Duodenal mucosa (tissue), 2 donors: Measurements from ENCODE around the gene PLXNA4.

Experiments used
- H3K27ac ChIP-seq: one replicate; pipeline ENCODE4 v1.7.0; 2013; ENCODE audit warnings: low read depth, low read length
- H3K27me3 ChIP-seq, 2 donors: one replicate each; pipeline ENCODE4 v1.7.0; 2013; ENCODE audit warnings: low read length in 2 of 2, control low read depth in 1 of 2; ENCODE audit not compliant: insufficient read depth in 2 of 2, control insufficient read depth in 1 of 2
- H3K36me3 ChIP-seq, 2 donors: one replicate each; pipeline ENCODE4 v1.7.0; 2013; ENCODE audit warnings: low read length in 2 of 2, control low read depth in 1 of 2; ENCODE audit not compliant: insufficient read depth in 2 of 2, control insufficient read depth in 1 of 2
- H3K4me1 ChIP-seq, 2 donors: one replicate each; pipeline ENCODE4 v1.7.0; 2013; ENCODE audit warnings: low read length in 2 of 2, control low read depth in 1 of 2; ENCODE audit not compliant: insufficient read depth in 2 of 2, control insufficient read depth in 1 of 2
- H3K4me3 ChIP-seq, 2 donors: one replicate each; pipeline ENCODE4 v1.7.0; 2013; ENCODE audit warnings: low read length in 2 of 2, low read depth in 1 of 2
- H3K9ac ChIP-seq, 2 donors: one replicate each; pipeline ENCODE4 v1.7.0; 2013; ENCODE audit warnings: low read length in 2 of 2, low read depth in 1 of 2
- H3K9me3 ChIP-seq, 2 donors: one replicate each; pipeline ENCODE4 v1.7.0; 2013; ENCODE audit warnings: low read length in 2 of 2, control low read depth in 1 of 2; ENCODE audit not compliant: control insufficient read depth in 1 of 2

PLXNA4 gene

GRCh38 chr7:132544025-132544424, 32.2 kb downstream of the PLXNA4 start:
- no peak overlapping the region for H3K4me3 ChIP-seq
- no peak overlapping the region for H3K9ac ChIP-seq
- no peaks in the 10 kb centered on the region for H3K27me3 ChIP-seq

GRCh38 chr7:132542895-132543294, 33.4 kb downstream of the PLXNA4 start:
- H3K4me1 ChIP-seq: no peaks in the 10 kb centered on the region
- no peak overlapping the region for H3K9ac ChIP-seq
- peaks cover 0 to 3% of the 10 kb centered on the region in 2 donors for H3K9me3 ChIP-seq
- H3K36me3 ChIP-seq: no peaks in the 10 kb centered on the region
- H3K4me3 ChIP-seq: no peak overlapping the region
- H3K27ac ChIP-seq: no peak overlapping the region
- no peaks in the 10 kb centered on the region for H3K27me3 ChIP-seq

More at GRCh38 chr7:132544025-132544424, 32.2 kb downstream of the PLXNA4 start:
- H3K4me1 ChIP-seq: no peaks in the 10 kb centered on the region
- no peaks in the 10 kb centered on the region for H3K36me3 ChIP-seq
- H3K9me3 ChIP-seq: peaks cover 0 to 3% of the 10 kb centered on the region in 2 donors
- no peak overlapping the region for H3K27ac ChIP-seq

GRCh38 chr7:132541656-132542055, 34.6 kb downstream of the PLXNA4 start:
- Histone ChIP-seq H3K4me1 (no peaks in the 10 kb centered on the region), H3K9ac (no peak overlapping the region), H3K36me3 (no peaks in the 10 kb centered on the region), H3K27me3 (no peaks in the 10 kb centered on the region), H3K27ac (no peak overlapping the region), H3K9me3 (peaks cover 0 to 3% of the 10 kb centered on the region in 2 donors), H3K4me3 (no peak overlapping the region)

GRCh38 chr7:132537456-132538145, 38.7 kb downstream of the PLXNA4 start:
- Histone ChIP-seq H3K4me3 (no peak overlapping the region), H3K4me1 (no peaks in the 10 kb centered on the region)

GRCh38 chr7:132536654-132537395, 39.4 kb downstream of the PLXNA4 start:
- H3K27ac ChIP-seq: no peak overlapping the region
- no peak overlapping the region for H3K9ac ChIP-seq
- H3K4me3 ChIP-seq: no peak overlapping the region
- H3K4me1 ChIP-seq: no peaks in the 10 kb centered on the region
- H3K9me3 ChIP-seq: no peaks in the 10 kb centered on the region
- H3K27me3 ChIP-seq: no peaks in the 10 kb centered on the region
- H3K36me3 ChIP-seq: no peaks in the 10 kb centered on the region

More at GRCh38 chr7:132537456-132538145, 38.7 kb downstream of the PLXNA4 start:
- Histone ChIP-seq H3K9ac (no peak overlapping the region), H3K27ac (no peak overlapping the region), H3K36me3 (no peaks in the 10 kb centered on the region), H3K27me3 (no peaks in the 10 kb centered on the region), H3K9me3 (no peaks in the 10 kb centered on the region)

- H3K4me3 ChIP-seq: no peak overlapping the region
- no peaks in the 10 kb centered on the region for H3K27me3 ChIP-seq
- H3K27ac ChIP-seq: no peak overlapping the region
- H3K9ac ChIP-seq: no peak overlapping the region
- H3K4me1 ChIP-seq: no peaks in the 10 kb centered on the region
- no peaks in the 10 kb centered on the region for H3K9me3 ChIP-seq
- no peaks in the 10 kb centered on the region for H3K36me3 ChIP-seq
Observed at GRCh38 chr7:132533916-132534315, 42.4 kb downstream of the PLXNA4 start.

GRCh38 chr7:132532281-132532680, 44.0 kb downstream of the PLXNA4 start:
- Histone ChIP-seq H3K4me1 (no peaks in the 10 kb centered on the region), H3K4me3 (no peak overlapping the region), H3K36me3 (no peaks in the 10 kb centered on the region)

GRCh38 chr7:132531562-132531961, 44.7 kb downstream of the PLXNA4 start:
- Histone ChIP-seq H3K9me3 (no peaks in the 10 kb centered on the region), H3K27ac (no peak overlapping the region), H3K27me3 (no peaks in the 10 kb centered on the region), H3K4me3 (no peak overlapping the region), H3K36me3 (no peaks in the 10 kb centered on the region), H3K4me1 (no peaks in the 10 kb centered on the region), H3K9ac (no peak overlapping the region)

More at GRCh38 chr7:132532281-132532680, 44.0 kb downstream of the PLXNA4 start:
- H3K27me3 ChIP-seq: no peaks in the 10 kb centered on the region
- H3K9ac ChIP-seq: no peak overlapping the region
- H3K9me3 ChIP-seq: no peaks in the 10 kb centered on the region
- H3K27ac ChIP-seq: no peak overlapping the region

GRCh38 chr7:132528695-132529094, 47.6 kb downstream of the PLXNA4 start:
- H3K4me3 ChIP-seq: no peak overlapping the region
- no peaks in the 10 kb centered on the region for H3K4me1 ChIP-seq
- no peaks in the 10 kb centered on the region for H3K27me3 ChIP-seq
- H3K9ac ChIP-seq: no peak overlapping the region
- no peaks in the 10 kb centered on the region for H3K36me3 ChIP-seq
- no peak overlapping the region for H3K27ac ChIP-seq
- H3K9me3 ChIP-seq: no peaks in the 10 kb centered on the region
